ENCODE data around the gene TMPRSS15.

- no peak for TF ChIP-seq CTCF (optimal IDR thresholded peaks at IDR 0.05 in 1 of 3, IDR thresholded peaks at IDR 0.05 in 1 of 3, conservative IDR thresholded peaks at IDR 0.05 in 1 of 3; ENCODE audit: extremely low read depth in 1 of 3, insufficient read depth in 2 of 3, low read length in 3 of 3)
- no peak for TF ChIP-seq EZH2 (IDR thresholded peaks at IDR 0.05; ENCODE audit: low read length)
Observed at GRCh38 chr21:18285379-18285778, 118.2 kb downstream of the TMPRSS15 start.

Data from keratinocyte (primary cell).